CD4-positive, alpha-beta T cell (primary cell): Measurements from ENCODE around the gene RBCK1. TPM values are rescaled to one million over a fixed set of nuclear protein-coding genes. Genes with fewer than 3 reads are reported as not detected.

ENCODE experiments used
- ATAC-seq: fragments of 200-7000 bp; cut with Tn5 transposase; one replicate; pipeline ENCODE4 v1.10.0; 2022; ENCODE audit warnings: mild to moderate bottlenecking; ENCODE audit not compliant: poor library complexity
- CTCF ChIA-PET: fragments of 350-600 bp; sonication (Branson Sonifier 250); formaldehyde crosslinking; loops from one replicate; lab custom pipeline; 2021; ENCODE audit warnings: antibody characterized with exemption, inconsistent platforms; lab: Charles Lee
- POLR2A ChIA-PET: fragments of 350-600 bp; sonication (Branson Sonifier 250); formaldehyde crosslinking; loops from one replicate; lab custom pipeline; 2021; ENCODE audit warnings: antibody characterized with exemption, inconsistent platforms; lab: Charles Lee
- DNase-seq, 14 experiments: peaks; one replicate each; pipeline ENCODE4 v3.0.0-alpha.2; 2013 to 2020; ENCODE audit warnings: mixed read lengths in 2 of 14
- H3K27ac ChIP-seq, 2 donors: one replicate each; pipeline versions ENCODE4 v1.5.1 to v1.7.0; 2013; ENCODE audit warnings: low read length in 2 of 2, low read depth in 1 of 2, mild to moderate bottlenecking in 1 of 2
- H3K27me3 ChIP-seq, 2 experiments: 1 replicate in 1 of 2; 2 replicates in 1 of 2; pipeline versions ENCODE4 v1.6.1 to v1.7.0; 2013; ENCODE audit warnings: low read length in 2 of 2, control low read depth in 1 of 2, mild to moderate bottlenecking in 1 of 2, moderate library complexity in 1 of 2; ENCODE audit not compliant: insufficient read depth in 2 of 2, control insufficient read depth in 1 of 2
- H3K36me3 ChIP-seq: one replicate; pipeline ENCODE4 v1.6.1; 2013; ENCODE audit warnings: low read length, control low read depth; ENCODE audit not compliant: insufficient read depth
- H3K4me1 ChIP-seq: one replicate; pipeline ENCODE4 v1.6.1; 2013; ENCODE audit warnings: low read length, control low read depth; ENCODE audit not compliant: insufficient read depth
- H3K4me3 ChIP-seq: one replicate; pipeline ENCODE4 v1.5.1; 2013; ENCODE audit warnings: mild to moderate bottlenecking, low read length, moderate library complexity
- H3K9me3 ChIP-seq, 2 experiments: 1 replicate in 1 of 2; 2 replicates in 1 of 2; pipeline versions ENCODE4 v1.6.1 to v1.7.0; 2013; ENCODE audit warnings: low read length in 2 of 2, mild to moderate bottlenecking in 2 of 2, control low read depth in 1 of 2, moderate library complexity in 1 of 2; ENCODE audit not compliant: control insufficient read depth in 1 of 2, insufficient read depth in 1 of 2
- H3K27ac Mint-ChIP-seq: one replicate; pipeline ENCODE4 v1.8.0; 2020; ENCODE audit warnings: mixed read lengths
- H3K27me3 Mint-ChIP-seq: one replicate; pipeline ENCODE4 v1.8.0; 2021; ENCODE audit warnings: mixed read lengths
- H3K36me3 Mint-ChIP-seq: one replicate; pipeline ENCODE4 v1.8.0; 2021; ENCODE audit warnings: low read depth, mixed read lengths
- H3K4me1 Mint-ChIP-seq: one replicate; pipeline ENCODE4 v1.8.0; 2021; ENCODE audit warnings: low read depth, mixed read lengths
- H3K4me3 Mint-ChIP-seq: one replicate; pipeline ENCODE4 v1.8.0; 2020; ENCODE audit warnings: mild to moderate bottlenecking, mixed read lengths
- H3K9me3 Mint-ChIP-seq: one replicate; pipeline ENCODE4 v1.8.0; 2020; ENCODE audit warnings: mixed read lengths
- CTCF ChIP-seq: fragments of 200-600 bp; IDR thresholded peaks from one replicate; pipeline ENCODE4 v1.8.0; 2022; ENCODE audit warnings: antibody characterized with exemption, mild to moderate bottlenecking
- intact Hi-C, 2 experiments: fragments of 100-400 bp; cut with DNase I in 1 of 2; cut with micrococcal nuclease in 1 of 2; formaldehyde crosslinking; loops; one replicate each; pipeline versions ENCODE4 v1.15.1 to v1.9.0; 2023 to 2025; cut with DNase I, micrococcal nuclease
- total RNA-seq, 174 experiments: library from RNA in 2 of 174; stranded (reverse) in 2 of 174; gene quantifications; one replicate each; pipeline ENCODE4 v1.2.3 and lab custom pipeline; 2021 to 2026

The RBCK1 gene
- total RNA-seq, 2 experiments from 2014 or later = 53.3 to 57.3 TPM

DNA sequence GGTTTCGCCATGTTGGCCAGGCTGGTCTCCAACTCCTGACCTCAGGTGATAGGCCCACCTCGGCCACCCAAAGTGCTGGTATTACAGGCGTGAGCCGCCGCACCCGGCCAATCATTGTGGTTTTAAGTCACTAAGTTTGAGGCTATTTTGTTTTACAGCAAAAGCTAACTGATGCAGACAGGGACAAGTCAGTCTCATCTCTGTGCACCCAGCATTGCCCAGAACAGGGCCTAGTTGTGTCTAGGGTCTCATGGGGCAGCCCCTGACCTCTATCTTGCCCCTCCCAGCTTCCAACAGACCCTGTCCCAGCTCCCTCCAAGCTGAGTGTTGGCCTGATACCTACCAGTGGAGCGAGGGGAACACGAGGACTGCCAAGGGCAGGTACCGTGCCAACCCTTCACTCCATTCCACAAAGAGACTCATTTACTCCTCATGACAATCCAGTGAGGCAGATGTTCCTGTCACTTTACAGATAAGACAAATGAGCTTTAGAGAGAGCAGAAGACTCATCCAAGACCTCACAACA is 8.9 kb upstream of the RBCK1 start:
- TF ChIP-seq CTCF = no peak
- ChIA-PET CTCF (interaction anchor here (1.0 kb wide), 1 partner anchor 8 kb away, joined by 5 read pairs; no protein-coding TSS in a partner anchor), POLR2A (interaction anchor here (0.8 to 1.1 kb wide), 2 partner anchors 8 to 18 kb away, joined by 3 to 4 read pairs; partner anchors contain the start of gene RBCK1)
- Mint-ChIP-seq H3K27me3 (no peaks in the 10 kb centered on the region), H3K4me1 (peaks cover 18% of the 10 kb centered on the region), H3K4me3 (no peak overlapping the region), H3K36me3 (peaks cover 25% of the 10 kb centered on the region), H3K27ac (no peak overlapping the region), H3K9me3 (no peaks in the 10 kb centered on the region)
- Histone ChIP-seq H3K27ac (no peak overlapping the region), H3K36me3 (peaks cover 33% of the 10 kb centered on the region), H3K4me3 (no peak overlapping the region), H3K4me1 (peaks cover 14% of the 10 kb centered on the region), H3K27me3 (no peaks in the 10 kb centered on the region), H3K9me3 (no peaks in the 10 kb centered on the region)
- DNase-seq (no peak), ATAC-seq (no peak)
- intact Hi-C loops = no loop called here

DNA sequence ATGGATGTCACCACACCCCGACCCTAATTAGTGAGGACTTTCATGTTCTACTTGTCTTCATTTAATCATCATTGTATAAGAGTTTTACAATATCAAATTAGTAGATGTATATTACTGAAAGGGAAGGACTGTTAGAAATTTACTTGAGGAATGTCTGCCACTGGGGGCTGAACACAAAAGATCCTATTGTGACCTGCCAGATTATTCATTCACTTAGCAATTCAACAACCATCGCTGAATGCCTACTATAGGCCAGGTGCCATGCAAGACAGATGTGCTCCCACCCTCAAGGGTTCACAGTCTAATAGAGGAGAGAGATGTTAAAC is 8.0 kb upstream of the RBCK1 start:
- no peak for DNase-seq
- intact Hi-C loops = no loop called here
- H3K4me3 ChIP-seq = no peak overlapping the region
- no peak for ATAC-seq
- peaks cover 25% of the 10 kb centered on the region for H3K36me3 ChIP-seq
- H3K4me1 Mint-ChIP-seq = peaks cover 18% of the 10 kb centered on the region
- peaks cover 25% of the 10 kb centered on the region for H3K36me3 Mint-ChIP-seq
- H3K27me3 ChIP-seq = no peaks in the 10 kb centered on the region
- no peak overlapping the region for H3K27ac ChIP-seq
- H3K4me3 Mint-ChIP-seq = no peak overlapping the region
- POLR2A ChIA-PET = no interaction called here
- H3K27me3 Mint-ChIP-seq = no peaks in the 10 kb centered on the region
- peaks cover 14% of the 10 kb centered on the region for H3K4me1 ChIP-seq
- H3K27ac Mint-ChIP-seq = no peak overlapping the region
- CTCF ChIA-PET = no interaction called here
- no peak for TF ChIP-seq CTCF
- H3K9me3 Mint-ChIP-seq = no peaks in the 10 kb centered on the region
- H3K9me3 ChIP-seq = no peaks in the 10 kb centered on the region

DNA sequence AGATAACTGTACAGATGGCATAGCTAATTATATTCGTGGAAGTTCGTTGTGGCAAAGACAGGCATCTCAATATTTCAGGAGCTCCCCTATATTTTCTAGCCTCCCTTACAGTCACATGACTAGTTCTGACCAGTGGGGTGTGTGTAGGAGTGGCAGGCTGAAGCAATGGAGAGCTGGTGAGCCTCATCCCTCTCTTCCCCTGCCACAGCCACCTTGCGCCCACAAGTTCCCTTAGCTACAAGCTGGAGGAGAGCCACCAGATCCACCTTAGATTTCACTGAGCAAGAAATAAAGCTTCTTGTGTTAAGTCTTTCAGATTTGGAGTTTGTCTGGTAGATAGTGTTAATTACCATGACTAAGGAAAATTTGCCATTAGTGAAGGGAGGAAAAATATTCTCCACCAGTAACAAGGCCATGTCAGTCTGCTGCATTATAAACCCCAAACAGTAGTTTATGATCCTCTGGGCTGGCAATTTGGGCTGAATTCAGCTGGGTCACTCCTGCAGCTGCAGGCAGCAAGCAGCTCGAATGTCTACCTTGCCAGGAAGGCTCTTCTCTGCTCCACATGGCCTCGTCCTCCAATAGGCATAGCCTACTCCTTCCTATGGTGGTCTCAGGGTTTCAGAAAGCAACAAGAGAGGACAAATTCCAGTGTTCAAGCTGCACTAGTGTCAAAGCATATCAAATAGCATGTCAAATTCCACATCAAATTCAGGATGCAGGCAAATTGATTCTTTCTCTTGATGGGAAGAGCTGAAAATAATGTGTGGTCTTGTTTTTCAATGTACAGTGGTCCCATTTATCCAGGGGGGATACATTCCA is 7.4 kb upstream of the RBCK1 start:
- Histone ChIP-seq H3K4me1 (peaks cover 14% of the 10 kb centered on the region), H3K9me3 (no peaks in the 10 kb centered on the region), H3K36me3 (peaks cover 20% of the 10 kb centered on the region), H3K4me3 (no peak overlapping the region), H3K27me3 (no peaks in the 10 kb centered on the region), H3K27ac (no peak overlapping the region)
- intact Hi-C loops = no loop called here
- H3K4me1 Mint-ChIP-seq = peaks cover 18% of the 10 kb centered on the region
- H3K4me3 Mint-ChIP-seq = no peak overlapping the region
- no peaks in the 10 kb centered on the region for H3K9me3 Mint-ChIP-seq
- no peak for DNase-seq
- TF ChIP-seq CTCF = no peak
- ChIA-PET CTCF (interaction anchor here (0.6 kb wide), 1 partner anchor 12 kb away, joined by 3 read pairs; no protein-coding TSS in a partner anchor), POLR2A (interaction anchor here (1.2 kb wide), 1 partner anchor 18 kb away, joined by 3 read pairs; no protein-coding TSS in a partner anchor)
- H3K36me3 Mint-ChIP-seq = peaks cover 21% of the 10 kb centered on the region
- no peak for ATAC-seq
- H3K27me3 Mint-ChIP-seq = no peaks in the 10 kb centered on the region
- no peak overlapping the region for H3K27ac Mint-ChIP-seq
